ENCODE data around the gene ATP6V1E1. TPM values are rescaled to one million over a fixed set of nuclear protein-coding genes. Genes with fewer than 3 reads are reported as not detected.

The ATP6V1E1 gene
- total RNA-seq, 1 donor from 2014 or later: 59.7 TPM

- Mint-ChIP-seq H3K4me1 (ENCODE audit: low read depth) (no peaks in the 10 kb centered on the region), H3K36me3 (ENCODE audit: insufficient read depth) (peaks cover 21% of the 10 kb centered on the region), H3K27ac (peak overlapping the region; percentile 29), H3K27me3 (no peaks in the 10 kb centered on the region), H3K9me3 (ENCODE audit: low read depth) (no peaks in the 10 kb centered on the region), H3K4me3 (ENCODE audit: low read depth) (no peak overlapping the region)
- TF ChIP-seq, protein P1, sequence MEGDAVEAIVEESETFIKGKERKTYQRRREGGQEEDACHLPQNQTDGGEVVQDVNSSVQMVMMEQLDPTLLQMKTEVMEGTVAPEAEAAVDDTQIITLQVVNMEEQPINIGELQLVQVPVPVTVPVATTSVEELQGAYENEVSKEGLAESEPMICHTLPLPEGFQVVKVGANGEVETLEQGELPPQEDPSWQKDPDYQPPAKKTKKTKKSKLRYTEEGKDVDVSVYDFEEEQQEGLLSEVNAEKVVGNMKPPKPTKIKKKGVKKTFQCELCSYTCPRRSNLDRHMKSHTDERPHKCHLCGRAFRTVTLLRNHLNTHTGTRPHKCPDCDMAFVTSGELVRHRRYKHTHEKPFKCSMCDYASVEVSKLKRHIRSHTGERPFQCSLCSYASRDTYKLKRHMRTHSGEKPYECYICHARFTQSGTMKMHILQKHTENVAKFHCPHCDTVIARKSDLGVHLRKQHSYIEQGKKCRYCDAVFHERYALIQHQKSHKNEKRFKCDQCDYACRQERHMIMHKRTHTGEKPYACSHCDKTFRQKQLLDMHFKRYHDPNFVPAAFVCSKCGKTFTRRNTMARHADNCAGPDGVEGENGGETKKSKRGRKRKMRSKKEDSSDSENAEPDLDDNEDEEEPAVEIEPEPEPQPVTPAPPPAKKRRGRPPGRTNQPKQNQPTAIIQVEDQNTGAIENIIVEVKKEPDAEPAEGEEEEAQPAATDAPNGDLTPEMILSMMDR (IDR thresholded peaks at IDR 0.05; ENCODE audit: unreplicated experiment): no peak
- DNase-seq (ENCODE audit: low spot score, unreplicated experiment): no peak
Measured at GRCh38 chr22:17601031-17601430, 27.5 kb downstream of the ATP6V1E1 start.

GRCh38 chr22:17598318-17598717, 30.2 kb downstream of the ATP6V1E1 start:
- peaks cover 26% of the 10 kb centered on the region for H3K36me3 Mint-ChIP-seq (ENCODE audit: insufficient read depth)
- no peaks in the 10 kb centered on the region for H3K27me3 Mint-ChIP-seq
- TF ChIP-seq, protein P1 (IDR thresholded peaks at IDR 0.05; ENCODE audit: unreplicated experiment): no peak
- no peak overlapping the region for H3K27ac Mint-ChIP-seq
- no peaks in the 10 kb centered on the region for H3K9me3 Mint-ChIP-seq (ENCODE audit: low read depth)
- no peak overlapping the region for H3K4me3 Mint-ChIP-seq (ENCODE audit: low read depth)
- no peak for DNase-seq (ENCODE audit: low spot score, unreplicated experiment)
- no peaks in the 10 kb centered on the region for H3K4me1 Mint-ChIP-seq (ENCODE audit: low read depth)

DNA sequence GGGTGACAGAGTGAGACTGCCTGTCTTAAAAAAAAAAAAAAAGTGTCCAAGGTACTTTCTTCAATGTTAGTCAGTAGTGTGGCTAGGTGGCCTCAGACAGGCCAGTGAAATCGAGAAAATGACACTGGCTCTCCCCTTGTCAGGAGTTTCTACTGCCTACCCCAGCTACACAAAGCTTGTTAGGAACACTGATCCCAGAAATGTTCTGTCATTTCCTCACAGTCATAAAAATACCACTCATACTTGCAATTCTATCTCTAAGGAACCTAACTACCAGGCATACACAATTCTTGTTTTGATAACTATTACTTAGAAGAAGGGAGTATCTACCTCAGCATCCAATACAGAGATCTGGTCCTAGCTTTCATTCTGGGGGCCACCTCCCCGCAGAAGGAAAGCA, 31.3 kb downstream of the ATP6V1E1 start:
- TF ChIP-seq, protein P1 (IDR thresholded peaks at IDR 0.05; ENCODE audit: unreplicated experiment): no peak
- H3K27ac Mint-ChIP-seq: no peak overlapping the region
- no peaks in the 10 kb centered on the region for H3K9me3 Mint-ChIP-seq (ENCODE audit: low read depth)
- no peaks in the 10 kb centered on the region for H3K4me1 Mint-ChIP-seq (ENCODE audit: low read depth)
- no peak for DNase-seq (ENCODE audit: low spot score, unreplicated experiment)
- H3K36me3 Mint-ChIP-seq (ENCODE audit: insufficient read depth): peaks cover 29% of the 10 kb centered on the region
- H3K4me3 Mint-ChIP-seq (ENCODE audit: low read depth): no peak overlapping the region
- no peaks in the 10 kb centered on the region for H3K27me3 Mint-ChIP-seq

DNA sequence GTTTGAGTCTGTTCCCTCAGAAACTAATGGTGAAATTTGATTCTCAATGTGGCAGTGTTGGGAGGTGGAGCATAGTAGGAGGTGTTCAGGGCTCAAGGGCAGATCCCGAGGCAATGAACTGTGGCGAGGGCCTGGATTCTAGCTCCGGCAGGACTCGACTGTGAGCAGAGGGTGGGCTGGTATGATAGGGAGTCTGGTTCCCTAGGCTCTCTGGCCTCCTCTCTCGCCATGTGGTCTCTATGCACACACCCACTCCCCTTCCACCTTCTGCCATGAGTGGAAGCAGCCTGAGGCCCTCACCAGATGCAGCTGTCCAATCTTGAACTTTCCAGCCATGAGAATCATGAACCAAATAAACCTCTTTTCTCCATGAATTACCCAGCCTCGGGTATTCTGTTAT, 32.3 kb downstream of the ATP6V1E1 start:
- Mint-ChIP-seq H3K27ac (no peak overlapping the region), H3K27me3 (no peaks in the 10 kb centered on the region), H3K9me3 (ENCODE audit: low read depth) (no peaks in the 10 kb centered on the region), H3K4me3 (ENCODE audit: low read depth) (no peak overlapping the region), H3K36me3 (ENCODE audit: insufficient read depth) (peaks cover 29% of the 10 kb centered on the region), H3K4me1 (ENCODE audit: low read depth) (no peaks in the 10 kb centered on the region)
- TF ChIP-seq, protein P1 (IDR thresholded peaks at IDR 0.05; ENCODE audit: unreplicated experiment): no peak
- DNase-seq (ENCODE audit: low spot score, unreplicated experiment): no peak

GRCh38 chr22:17592201-17592600, 36.3 kb downstream of the ATP6V1E1 start:
- Mint-ChIP-seq H3K36me3 (ENCODE audit: insufficient read depth) (peaks cover 16% of the 10 kb centered on the region), H3K4me1 (ENCODE audit: low read depth) (no peaks in the 10 kb centered on the region), H3K9me3 (ENCODE audit: low read depth) (no peaks in the 10 kb centered on the region)

More at GRCh38 chr22:17592201-17592600, 36.3 kb downstream of the ATP6V1E1 start:
- Mint-ChIP-seq H3K27ac (no peak overlapping the region), H3K27me3 (no peaks in the 10 kb centered on the region), H3K4me3 (ENCODE audit: low read depth) (no peak overlapping the region)
- TF ChIP-seq, protein P1 (IDR thresholded peaks at IDR 0.05; ENCODE audit: unreplicated experiment): no peak
- DNase-seq (ENCODE audit: low spot score, unreplicated experiment): no peak
